ENCODE data around the gene SUN1.

SUN1 gene

DNA sequence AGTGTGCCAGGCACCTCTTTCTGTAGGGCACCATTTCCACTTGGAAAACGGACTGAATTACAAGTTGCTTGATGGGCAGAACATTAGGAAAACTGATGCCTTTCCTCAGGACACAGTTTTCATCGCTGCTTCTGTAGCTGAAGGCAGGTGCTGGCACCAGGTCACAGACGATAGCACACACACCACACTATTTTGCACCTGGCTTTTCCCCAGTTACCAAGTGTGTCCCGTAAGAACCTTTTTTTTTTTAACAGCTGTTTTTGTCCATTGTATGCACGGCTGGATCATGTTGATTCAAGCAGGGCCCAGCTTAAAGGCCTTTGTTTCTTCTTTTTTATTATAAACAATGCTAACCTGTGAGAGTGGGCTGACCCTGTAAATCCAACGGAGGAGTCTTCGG lies 42.8 kb downstream of the SUN1 start (continued):
- TF ChIP-seq, protein P1, sequence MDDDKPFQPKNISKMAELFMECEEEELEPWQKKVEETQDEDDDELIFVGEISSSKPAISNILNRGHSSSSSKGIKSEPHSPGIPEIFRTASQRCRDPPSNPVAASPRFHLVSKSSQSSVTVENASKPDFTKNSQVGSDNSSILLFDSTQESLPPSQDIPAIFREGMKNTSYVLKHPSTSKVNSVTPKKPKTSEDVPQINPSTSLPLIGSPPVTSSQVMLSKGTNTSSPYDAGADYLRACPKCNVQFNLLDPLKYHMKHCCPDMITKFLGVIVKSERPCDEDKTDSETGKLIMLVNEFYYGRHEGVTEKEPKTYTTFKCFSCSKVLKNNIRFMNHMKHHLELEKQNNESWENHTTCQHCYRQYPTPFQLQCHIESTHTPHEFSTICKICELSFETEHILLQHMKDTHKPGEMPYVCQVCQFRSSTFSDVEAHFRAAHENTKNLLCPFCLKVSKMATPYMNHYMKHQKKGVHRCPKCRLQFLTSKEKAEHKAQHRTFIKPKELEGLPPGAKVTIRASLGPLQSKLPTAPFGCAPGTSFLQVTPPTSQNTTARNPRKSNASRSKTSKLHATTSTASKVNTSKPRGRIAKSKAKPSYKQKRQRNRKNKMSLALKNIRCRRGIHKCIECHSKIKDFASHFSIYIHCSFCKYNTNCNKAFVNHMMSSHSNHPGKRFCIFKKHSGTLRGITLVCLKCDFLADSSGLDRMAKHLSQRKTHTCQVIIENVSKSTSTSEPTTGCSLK (tag by site-specific recombination; IDR thresholded peaks at IDR 0.05), result no peak
- TF ChIP-seq, protein P2, sequence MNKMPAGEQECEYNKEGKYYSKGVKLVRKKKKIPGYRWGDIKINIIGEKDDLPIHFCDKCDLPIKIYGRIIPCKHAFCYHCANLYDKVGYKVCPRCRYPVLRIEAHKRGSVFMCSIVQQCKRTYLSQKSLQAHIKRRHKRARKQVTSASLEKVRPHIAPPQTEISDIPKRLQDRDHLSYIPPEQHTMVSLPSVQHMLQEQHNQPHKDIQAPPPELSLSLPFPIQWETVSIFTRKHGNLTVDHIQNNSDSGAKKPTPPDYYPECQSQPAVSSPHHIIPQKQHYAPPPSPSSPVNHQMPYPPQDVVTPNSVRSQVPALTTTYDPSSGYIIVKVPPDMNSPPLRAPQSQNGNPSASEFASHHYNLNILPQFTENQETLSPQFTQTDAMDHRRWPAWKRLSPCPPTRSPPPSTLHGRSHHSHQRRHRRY (tag by site-specific recombination; IDR thresholded peaks at IDR 0.05), result no peak
- TF ChIP-seq ZNF266 (tag by site-specific recombination; IDR thresholded peaks at IDR 0.05; ENCODE audit: low read depth), result no peak
- TF ChIP-seq, protein P3, sequence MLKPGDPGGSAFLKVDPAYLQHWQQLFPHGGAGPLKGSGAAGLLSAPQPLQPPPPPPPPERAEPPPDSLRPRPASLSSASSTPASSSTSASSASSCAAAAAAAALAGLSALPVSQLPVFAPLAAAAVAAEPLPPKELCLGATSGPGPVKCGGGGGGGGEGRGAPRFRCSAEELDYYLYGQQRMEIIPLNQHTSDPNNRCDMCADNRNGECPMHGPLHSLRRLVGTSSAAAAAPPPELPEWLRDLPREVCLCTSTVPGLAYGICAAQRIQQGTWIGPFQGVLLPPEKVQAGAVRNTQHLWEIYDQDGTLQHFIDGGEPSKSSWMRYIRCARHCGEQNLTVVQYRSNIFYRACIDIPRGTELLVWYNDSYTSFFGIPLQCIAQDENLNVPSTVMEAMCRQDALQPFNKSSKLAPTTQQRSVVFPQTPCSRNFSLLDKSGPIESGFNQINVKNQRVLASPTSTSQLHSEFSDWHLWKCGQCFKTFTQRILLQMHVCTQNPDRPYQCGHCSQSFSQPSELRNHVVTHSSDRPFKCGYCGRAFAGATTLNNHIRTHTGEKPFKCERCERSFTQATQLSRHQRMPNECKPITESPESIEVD (tag by site-specific recombination; IDR thresholded peaks at IDR 0.05), result no peak
- TF ChIP-seq, protein P4, sequence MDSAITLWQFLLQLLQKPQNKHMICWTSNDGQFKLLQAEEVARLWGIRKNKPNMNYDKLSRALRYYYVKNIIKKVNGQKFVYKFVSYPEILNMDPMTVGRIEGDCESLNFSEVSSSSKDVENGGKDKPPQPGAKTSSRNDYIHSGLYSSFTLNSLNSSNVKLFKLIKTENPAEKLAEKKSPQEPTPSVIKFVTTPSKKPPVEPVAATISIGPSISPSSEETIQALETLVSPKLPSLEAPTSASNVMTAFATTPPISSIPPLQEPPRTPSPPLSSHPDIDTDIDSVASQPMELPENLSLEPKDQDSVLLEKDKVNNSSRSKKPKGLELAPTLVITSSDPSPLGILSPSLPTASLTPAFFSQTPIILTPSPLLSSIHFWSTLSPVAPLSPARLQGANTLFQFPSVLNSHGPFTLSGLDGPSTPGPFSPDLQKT (IDR thresholded peaks at IDR 0.05; ENCODE audit: borderline replicate concordance, low read depth, low read length), result no peak
- TF ChIP-seq ZNF549 (tag by site-specific recombination; IDR thresholded peaks at IDR 0.05), result no peak
- no peak for TF ChIP-seq ZNF239 (tag by site-specific recombination; IDR thresholded peaks at IDR 0.05)
- TF ChIP-seq RBAK (tag by site-specific recombination; IDR thresholded peaks at IDR 0.05), result no peak
- TF ChIP-seq, protein P5, sequence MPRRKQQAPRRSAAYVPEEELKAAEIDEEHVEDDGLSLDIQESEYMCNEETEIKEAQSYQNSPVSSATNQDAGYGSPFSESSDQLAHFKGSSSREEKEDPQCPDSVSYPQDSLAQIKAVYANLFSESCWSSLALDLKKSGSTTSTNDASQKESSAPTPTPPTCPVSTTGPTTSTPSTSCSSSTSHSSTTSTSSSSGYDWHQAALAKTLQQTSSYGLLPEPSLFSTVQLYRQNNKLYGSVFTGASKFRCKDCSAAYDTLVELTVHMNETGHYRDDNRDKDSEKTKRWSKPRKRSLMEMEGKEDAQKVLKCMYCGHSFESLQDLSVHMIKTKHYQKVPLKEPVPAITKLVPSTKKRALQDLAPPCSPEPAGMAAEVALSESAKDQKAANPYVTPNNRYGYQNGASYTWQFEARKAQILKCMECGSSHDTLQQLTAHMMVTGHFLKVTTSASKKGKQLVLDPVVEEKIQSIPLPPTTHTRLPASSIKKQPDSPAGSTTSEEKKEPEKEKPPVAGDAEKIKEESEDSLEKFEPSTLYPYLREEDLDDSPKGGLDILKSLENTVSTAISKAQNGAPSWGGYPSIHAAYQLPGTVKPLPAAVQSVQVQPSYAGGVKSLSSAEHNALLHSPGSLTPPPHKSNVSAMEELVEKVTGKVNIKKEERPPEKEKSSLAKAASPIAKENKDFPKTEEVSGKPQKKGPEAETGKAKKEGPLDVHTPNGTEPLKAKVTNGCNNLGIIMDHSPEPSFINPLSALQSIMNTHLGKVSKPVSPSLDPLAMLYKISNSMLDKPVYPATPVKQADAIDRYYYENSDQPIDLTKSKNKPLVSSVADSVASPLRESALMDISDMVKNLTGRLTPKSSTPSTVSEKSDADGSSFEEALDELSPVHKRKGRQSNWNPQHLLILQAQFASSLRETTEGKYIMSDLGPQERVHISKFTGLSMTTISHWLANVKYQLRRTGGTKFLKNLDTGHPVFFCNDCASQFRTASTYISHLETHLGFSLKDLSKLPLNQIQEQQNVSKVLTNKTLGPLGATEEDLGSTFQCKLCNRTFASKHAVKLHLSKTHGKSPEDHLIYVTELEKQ (tag by site-specific recombination; IDR thresholded peaks at IDR 0.05; ENCODE audit: borderline replicate concordance), result no peak
- TF ChIP-seq, protein P6, sequence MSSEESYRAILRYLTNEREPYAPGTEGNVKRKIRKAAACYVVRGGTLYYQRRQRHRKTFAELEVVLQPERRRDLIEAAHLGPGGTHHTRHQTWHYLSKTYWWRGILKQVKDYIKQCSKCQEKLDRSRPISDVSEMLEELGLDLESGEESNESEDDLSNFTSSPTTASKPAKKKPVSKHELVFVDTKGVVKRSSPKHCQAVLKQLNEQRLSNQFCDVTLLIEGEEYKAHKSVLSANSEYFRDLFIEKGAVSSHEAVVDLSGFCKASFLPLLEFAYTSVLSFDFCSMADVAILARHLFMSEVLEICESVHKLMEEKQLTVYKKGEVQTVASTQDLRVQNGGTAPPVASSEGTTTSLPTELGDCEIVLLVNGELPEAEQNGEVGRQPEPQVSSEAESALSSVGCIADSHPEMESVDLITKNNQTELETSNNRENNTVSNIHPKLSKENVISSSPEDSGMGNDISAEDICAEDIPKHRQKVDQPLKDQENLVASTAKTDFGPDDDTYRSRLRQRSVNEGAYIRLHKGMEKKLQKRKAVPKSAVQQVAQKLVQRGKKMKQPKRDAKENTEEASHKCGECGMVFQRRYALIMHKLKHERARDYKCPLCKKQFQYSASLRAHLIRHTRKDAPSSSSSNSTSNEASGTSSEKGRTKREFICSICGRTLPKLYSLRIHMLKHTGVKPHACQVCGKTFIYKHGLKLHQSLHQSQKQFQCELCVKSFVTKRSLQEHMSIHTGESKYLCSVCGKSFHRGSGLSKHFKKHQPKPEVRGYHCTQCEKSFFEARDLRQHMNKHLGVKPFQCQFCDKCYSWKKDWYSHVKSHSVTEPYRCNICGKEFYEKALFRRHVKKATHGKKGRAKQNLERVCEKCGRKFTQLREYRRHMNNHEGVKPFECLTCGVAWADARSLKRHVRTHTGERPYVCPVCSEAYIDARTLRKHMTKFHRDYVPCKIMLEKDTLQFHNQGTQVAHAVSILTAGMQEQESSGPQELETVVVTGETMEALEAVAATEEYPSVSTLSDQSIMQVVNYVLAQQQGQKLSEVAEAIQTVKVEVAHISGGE (tag by site-specific recombination; conservative IDR thresholded peaks at IDR 0.05; ENCODE audit: low read depth), result no peak
- TF ChIP-seq, protein P7, sequence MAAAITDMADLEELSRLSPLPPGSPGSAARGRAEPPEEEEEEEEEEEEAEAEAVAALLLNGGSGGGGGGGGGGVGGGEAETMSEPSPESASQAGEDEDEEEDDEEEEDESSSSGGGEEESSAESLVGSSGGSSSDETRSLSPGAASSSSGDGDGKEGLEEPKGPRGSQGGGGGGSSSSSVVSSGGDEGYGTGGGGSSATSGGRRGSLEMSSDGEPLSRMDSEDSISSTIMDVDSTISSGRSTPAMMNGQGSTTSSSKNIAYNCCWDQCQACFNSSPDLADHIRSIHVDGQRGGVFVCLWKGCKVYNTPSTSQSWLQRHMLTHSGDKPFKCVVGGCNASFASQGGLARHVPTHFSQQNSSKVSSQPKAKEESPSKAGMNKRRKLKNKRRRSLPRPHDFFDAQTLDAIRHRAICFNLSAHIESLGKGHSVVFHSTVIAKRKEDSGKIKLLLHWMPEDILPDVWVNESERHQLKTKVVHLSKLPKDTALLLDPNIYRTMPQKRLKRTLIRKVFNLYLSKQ (tag by site-specific recombination; IDR thresholded peaks at IDR 0.05; ENCODE audit: borderline replicate concordance), result no peak

Measured in HEK293 (cell line).